Measurements from ENCODE around the gene MGMT. TPM values are rescaled to one million over a fixed set of nuclear protein-coding genes. Genes with fewer than 3 reads are reported as not detected.
A peak's percentile ranks its signal among the peaks of the same experiment; 100 is the strongest.

MGMT gene
- total RNA-seq, 1 donor from 2014 or later, result 58.5 TPM

GRCh38 chr10:129703287-129704137 is 236.5 kb downstream of the MGMT start:
- no peak for DNase-seq (ENCODE audit: low spot score)
- no peak for ATAC-seq

- no peak for DNase-seq (ENCODE audit: low spot score)
- ATAC-seq, result no peak
Observed at GRCh38 chr10:129704225-129704624, 237.2 kb downstream of the MGMT start.

GRCh38 chr10:129704786-129705525 is 237.9 kb downstream of the MGMT start:
- no peak for ATAC-seq
- no peak for DNase-seq (ENCODE audit: low spot score)

- ATAC-seq (no peak), DNase-seq (ENCODE audit: low spot score) (no peak)
Observed at GRCh38 chr10:129705676-129706075, 238.6 kb downstream of the MGMT start.

- ATAC-seq, result no peak
- no peak for DNase-seq (ENCODE audit: low spot score)
Observed at GRCh38 chr10:129706081-129706480, 239.0 kb downstream of the MGMT start.

GRCh38 chr10:129706523-129706922 is 239.5 kb downstream of the MGMT start:
- ATAC-seq, result no peak
- DNase-seq (ENCODE audit: low spot score), result no peak

- ATAC-seq (peak; percentile 40), DNase-seq (ENCODE audit: low spot score) (peak; percentile 71)
Observed at GRCh38 chr10:129707406-129708388, 240.7 kb downstream of the MGMT start.

- DNase-seq (ENCODE audit: low spot score), result no peak
- ATAC-seq, result no peak
Observed at GRCh38 chr10:129709101-129709500, 242.1 kb downstream of the MGMT start.

- peak; percentile 78 for ATAC-seq
- peak; percentile 94 for DNase-seq (ENCODE audit: low spot score)
Observed at GRCh38 chr10:129709627-129710509, 242.8 kb downstream of the MGMT start.

- DNase-seq (ENCODE audit: low spot score) (peak; percentile 91), ATAC-seq (peak; percentile 75)
Observed at GRCh38 chr10:129710510-129710847, 243.4 kb downstream of the MGMT start.

GRCh38 chr10:129711291-129711690 is 244.2 kb downstream of the MGMT start:
- DNase-seq (ENCODE audit: low spot score), result no peak

GRCh38 chr10:129712000-129712399 is 245.0 kb downstream of the MGMT start:
- ATAC-seq, result no peak
- no peak for DNase-seq (ENCODE audit: low spot score)

More at GRCh38 chr10:129711291-129711690, 244.2 kb downstream of the MGMT start:
- no peak for ATAC-seq

GRCh38 chr10:129713659-129714265 is 246.7 kb downstream of the MGMT start:
- DNase-seq (ENCODE audit: low spot score), result peak; percentile 38
- ATAC-seq, result no peak

- DNase-seq (ENCODE audit: low spot score), result no peak
Observed at GRCh38 chr10:129715805-129716204, 248.8 kb downstream of the MGMT start.

GRCh38 chr10:129716211-129716681 is 249.2 kb downstream of the MGMT start:
- ATAC-seq (no peak), DNase-seq (ENCODE audit: low spot score) (no peak)

More at GRCh38 chr10:129715805-129716204, 248.8 kb downstream of the MGMT start:
- no peak for ATAC-seq

- ATAC-seq, result no peak
- DNase-seq (ENCODE audit: low spot score), result no peak
Observed at GRCh38 chr10:129716881-129717280, 249.8 kb downstream of the MGMT start.

GRCh38 chr10:129717816-129718547 is 250.9 kb downstream of the MGMT start:
- no peak for DNase-seq (ENCODE audit: low spot score)
- ATAC-seq, result no peak

GRCh38 chr10:129718548-129719414 is 251.7 kb downstream of the MGMT start:
- DNase-seq (ENCODE audit: low spot score), result no peak
- ATAC-seq, result peak; percentile 54
